HG03457 (cell line): ENCODE results near the gene RFXAP.

Experiments used
- ATAC-seq: cut with Tn5 transposase; IDR thresholded peaks from one replicate; pipeline ENCODE4 v1.9.1; 2021; ENCODE audit warnings: moderate number of reproducible peaks; ENCODE audit not compliant: unreplicated experiment

Gene RFXAP

DNA sequence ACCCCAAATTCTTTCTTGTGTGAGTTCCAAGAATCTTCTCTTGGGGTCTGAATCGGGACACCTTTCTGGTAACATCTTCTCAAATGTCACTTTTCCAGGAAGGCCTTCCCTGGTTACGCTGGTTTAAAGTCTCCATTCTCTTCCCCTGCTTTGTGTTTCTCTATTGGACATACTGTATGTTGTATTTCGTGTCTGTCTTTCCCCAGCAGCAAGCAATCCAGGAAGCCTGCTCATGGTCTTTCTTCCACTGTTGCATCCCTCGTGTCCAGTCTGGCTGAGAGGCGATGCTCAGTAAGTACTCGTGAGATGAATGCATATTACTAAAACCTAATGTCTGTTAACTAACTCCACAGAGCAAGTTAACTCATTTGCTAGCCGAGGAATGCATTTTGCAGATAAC, 43.7 kb downstream of the RFXAP start:
- ATAC-seq, result no peak

DNA sequence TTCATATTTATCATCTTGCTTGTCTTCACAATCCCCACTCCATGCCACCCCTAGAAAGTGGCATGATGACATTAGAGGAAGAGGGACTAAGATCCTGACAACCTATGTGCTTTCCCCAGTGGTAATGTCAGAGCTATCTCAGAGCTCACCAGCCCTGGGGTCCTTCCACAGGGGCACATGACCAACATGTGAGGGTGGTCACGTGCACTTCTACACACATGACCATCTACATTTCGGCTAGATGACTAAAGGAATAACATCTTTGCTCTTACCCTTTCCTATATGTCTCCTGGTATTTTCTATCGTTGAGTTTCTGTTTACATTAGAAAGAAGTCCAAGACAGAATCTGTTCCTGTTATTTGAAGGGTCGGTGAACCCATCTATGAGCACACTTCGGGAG, 46.2 kb downstream of the RFXAP start:
- no peak for ATAC-seq

DNA sequence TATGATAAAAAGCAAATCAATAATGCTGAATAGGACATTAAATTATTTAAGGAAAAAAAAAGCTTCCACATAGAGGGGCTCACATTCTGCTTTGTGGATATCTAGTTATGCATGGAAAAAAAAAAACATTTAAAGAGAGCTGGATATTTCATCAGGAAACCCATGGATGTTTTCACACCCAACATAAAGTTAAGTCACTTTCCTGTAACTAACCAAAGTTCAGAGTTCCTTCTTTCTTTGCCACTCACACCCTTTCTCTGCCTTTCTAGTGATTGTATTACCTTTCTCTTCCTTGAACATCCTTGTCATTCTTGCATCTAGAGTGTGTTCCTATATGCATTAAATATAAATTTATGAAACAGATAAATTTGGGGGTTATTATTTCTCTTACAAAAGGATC, 47.2 kb downstream of the RFXAP start:
- ATAC-seq, result no peak

DNA sequence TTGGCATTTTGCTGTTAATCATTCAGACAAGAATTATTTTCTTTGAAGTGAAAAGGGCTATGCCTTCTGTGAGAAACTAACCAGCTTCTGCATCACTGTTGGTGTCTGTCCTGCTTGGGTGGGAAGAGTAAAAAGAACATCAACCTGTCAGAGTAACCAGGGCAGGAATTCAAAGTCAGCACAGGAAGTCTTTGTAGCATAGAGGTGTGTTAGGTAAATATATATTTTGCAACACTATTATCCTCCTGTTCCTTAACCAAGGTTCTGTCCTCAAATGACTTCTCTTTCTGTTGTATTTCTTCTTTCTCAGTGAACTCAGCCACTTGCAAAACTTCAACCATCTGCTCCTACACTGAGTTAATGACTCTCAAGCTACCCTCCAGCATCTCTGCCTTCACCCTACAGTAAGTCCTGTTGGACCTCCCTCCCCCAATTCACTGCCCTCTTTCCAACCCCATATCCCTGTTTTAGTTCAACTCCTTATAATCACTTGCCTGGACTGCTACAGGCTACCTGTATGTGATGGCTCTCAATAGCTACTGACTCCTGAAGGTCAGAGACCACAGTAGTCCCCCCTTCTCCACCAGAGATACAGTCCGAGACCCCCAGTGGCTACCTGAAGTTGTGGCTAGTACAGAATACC, 51.1 kb downstream of the RFXAP start:
- ATAC-seq, result no peak

DNA sequence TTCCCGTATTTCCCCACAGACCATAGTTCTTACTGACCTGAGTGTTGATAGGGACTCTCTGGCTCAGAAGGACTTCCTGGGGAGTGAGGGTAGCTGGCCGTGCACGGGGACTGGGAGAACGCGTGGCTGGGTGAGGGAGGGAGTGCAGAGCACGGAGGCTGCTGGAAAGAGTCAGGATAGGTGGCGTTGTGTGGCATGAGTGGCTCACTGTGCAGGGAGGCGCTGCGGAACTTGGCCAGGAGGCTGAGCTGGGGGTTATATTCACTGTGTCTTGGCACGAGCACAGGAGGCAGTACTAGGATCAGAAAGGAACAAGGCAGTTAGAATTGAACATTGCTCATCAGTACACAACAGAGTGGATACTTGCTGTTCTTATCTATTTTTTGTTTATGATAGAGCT, 53.6 kb downstream of the RFXAP start:
- no peak for ATAC-seq

DNA sequence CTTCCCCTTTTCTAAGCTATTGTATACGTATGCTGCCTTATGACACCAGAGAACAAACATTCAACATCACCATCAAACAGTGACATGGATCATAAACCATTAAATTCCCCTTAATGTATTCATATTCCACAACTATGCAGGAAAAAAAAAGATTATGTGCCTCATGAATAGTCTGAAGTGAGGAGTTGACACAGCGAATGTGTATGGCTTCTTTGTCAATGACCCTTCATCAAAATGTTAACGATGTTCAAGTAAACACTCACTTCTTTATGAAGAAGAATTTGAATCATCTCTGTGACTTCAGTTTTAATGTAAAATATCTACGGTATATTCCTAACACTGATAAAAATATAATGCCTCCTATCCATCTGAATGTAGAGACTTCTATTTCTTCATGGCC, 56.4 kb downstream of the RFXAP start:
- no peak for ATAC-seq

DNA sequence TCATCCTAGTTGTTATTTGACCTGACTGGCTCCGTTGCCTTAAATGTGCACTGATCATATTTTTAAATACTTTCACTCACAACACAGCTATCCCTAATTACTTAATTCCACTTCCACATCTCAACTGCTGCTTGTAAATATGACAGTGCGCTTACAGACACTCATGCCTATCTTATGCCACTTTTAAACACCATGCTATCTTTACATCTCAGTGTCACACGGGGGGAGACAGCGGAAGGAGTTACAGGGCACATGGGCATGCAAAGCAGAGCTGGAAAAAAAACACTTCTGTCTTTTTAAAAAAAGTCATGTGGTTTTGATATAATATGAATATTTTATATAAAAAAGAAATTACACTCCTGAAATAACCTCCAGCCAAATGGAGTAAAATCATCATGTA, 56.9 kb downstream of the RFXAP start:
- ATAC-seq, result no peak
